IMR-90 (cell line): Measurements from ENCODE around the gene B2M. TPM values are rescaled to one million over a fixed set of nuclear protein-coding genes. Genes with fewer than 3 reads are reported as not detected.

Source experiments
- ATAC-seq: fragments of 200-7000 bp; cut with Tn5 transposase; 2 replicates; pipeline ENCODE4 v1.9.1; 2020; ENCODE audit warnings: low read depth, mild to moderate bottlenecking, moderate library complexity
- BruUV-seq: library from RNA; stranded (reverse); fragments of 400-500 nt; replicated peaks from 2 replicates; lab custom pipeline; 2021; lab: Mats Ljungman, UMichigan
- CTCF ChIA-PET: fragments of 300-600 bp; formaldehyde crosslinking; extraction: SDS; loops from one replicate; lab custom pipeline; 2021; ENCODE audit warnings: antibody characterized with exemption; lab: Yijun Ruan, JAX
- POLR2A ChIA-PET: fragments of 300-600 bp; sonication (Branson Sonifier 250); formaldehyde crosslinking; loops from one replicate; lab custom pipeline; 2022; ENCODE audit warnings: antibody characterized with exemption; ENCODE audit not compliant: unreplicated experiment; lab: Charles Lee
- DNase-seq: peaks from one replicate; pipeline ENCODE4 v3.0.0; 2013
- H2AFZ ChIP-seq: replicated peaks from 2 replicates; pipeline ENCODE3; 2013; ENCODE audit warnings: low read length, mild to moderate bottlenecking; ENCODE audit not compliant: poor library complexity
- H2AK5ac ChIP-seq: 2 replicates; pipeline ENCODE4 v1.6.1; 2013; ENCODE audit warnings: low read depth, low read length, inconsistent platforms
- H2AK9ac ChIP-seq: replicated peaks from 2 replicates; pipeline ENCODE3; 2013; ENCODE audit warnings: mild to moderate bottlenecking, low read depth, low read length, moderate library complexity; ENCODE audit not compliant: poor library complexity
- H2BK120ac ChIP-seq: 2 replicates; pipeline ENCODE4 v1.6.1; 2013; ENCODE audit warnings: low read depth, low read length, inconsistent platforms
- H2BK15ac ChIP-seq: 3 replicates; pipeline ENCODE4 v1.6.1; 2013; ENCODE audit warnings: low read depth, low read length, inconsistent platforms
- H2BK20ac ChIP-seq: 2 replicates; pipeline ENCODE4 v1.6.1; 2013; ENCODE audit warnings: low read depth, mild to moderate bottlenecking, inconsistent platforms, low read length, moderate library complexity
- H2BK5ac ChIP-seq: 2 replicates; pipeline ENCODE4 v1.6.1; 2013; ENCODE audit warnings: mild to moderate bottlenecking, low read depth, low read length, inconsistent platforms; ENCODE audit not compliant: poor library complexity, severe bottlenecking
- H3K14ac ChIP-seq: replicated peaks from 2 replicates; pipeline ENCODE4 v1.6.1; 2013; ENCODE audit warnings: low read depth, low read length, inconsistent platforms
- H3K18ac ChIP-seq: 2 replicates; pipeline ENCODE4 v1.6.1; 2013; ENCODE audit warnings: low read depth, low read length, control low read depth
- H3K23ac ChIP-seq: 2 replicates; pipeline ENCODE4 v1.6.1; 2013; ENCODE audit warnings: low read depth, low read length, inconsistent platforms
- H3K27ac ChIP-seq: 2 replicates; pipeline ENCODE4 v1.5.1; 2013; ENCODE audit warnings: mild to moderate bottlenecking, control low read depth, low read length; ENCODE audit not compliant: insufficient read depth
- H3K27me3 ChIP-seq: 2 replicates; pipeline ENCODE4 v1.6.1; 2013; ENCODE audit warnings: low read length; ENCODE audit not compliant: control insufficient read depth, insufficient read depth
- H3K36me3 ChIP-seq: 2 replicates; pipeline ENCODE4 v1.6.1; 2013; ENCODE audit warnings: low read length, mixed read lengths; ENCODE audit not compliant: control insufficient read depth, insufficient read depth
- H3K4ac ChIP-seq: 2 replicates; pipeline ENCODE4 v1.6.1; 2013; ENCODE audit warnings: low read depth, low read length, inconsistent platforms
- H3K4me1 ChIP-seq: 2 replicates; pipeline ENCODE4 v1.6.1; 2013; ENCODE audit warnings: low read length, mixed read lengths; ENCODE audit not compliant: control insufficient read depth, insufficient read depth
- H3K4me2 ChIP-seq: 2 replicates; pipeline ENCODE4 v1.6.1; 2013; ENCODE audit warnings: low read depth, mild to moderate bottlenecking, control low read depth, low read length, moderate library complexity
- H3K4me3 ChIP-seq: 2 replicates; pipeline ENCODE4 v1.5.1; 2013; ENCODE audit warnings: low read depth, mild to moderate bottlenecking, control low read depth, low read length, moderate library complexity; ENCODE audit not compliant: insufficient read depth
- H3K56ac ChIP-seq: 2 replicates; pipeline ENCODE4 v1.6.1; 2013; ENCODE audit warnings: low read length, inconsistent platforms; ENCODE audit not compliant: insufficient read depth; ENCODE audit errors: extremely low read depth
- H3K79me1 ChIP-seq, 2 experiments: 2 replicates each; pipeline ENCODE4 v1.6.1; 2013; ENCODE audit warnings: low read length in 2 of 2, inconsistent platforms in 1 of 2, low read depth in 1 of 2
- H3K9ac ChIP-seq: 2 replicates; pipeline ENCODE4 v1.6.1; 2013; ENCODE audit warnings: low read depth, low read length, control low read depth
- H3K9me1 ChIP-seq: 2 replicates; pipeline ENCODE4 v1.6.1; 2013; ENCODE audit warnings: low read length, inconsistent platforms; ENCODE audit not compliant: insufficient read depth
- H3K9me3 ChIP-seq: 2 replicates; pipeline ENCODE4 v1.6.1; 2013; ENCODE audit warnings: low read length; ENCODE audit not compliant: control insufficient read depth, insufficient read depth
- H4K20me1 ChIP-seq: 2 replicates; pipeline ENCODE4 v1.6.1; 2013; ENCODE audit warnings: low read length, inconsistent platforms; ENCODE audit not compliant: insufficient read depth
- H4K5ac ChIP-seq: 2 replicates; pipeline ENCODE4 v1.6.1; 2013; ENCODE audit warnings: mild to moderate bottlenecking, low read depth, low read length, control low read depth
- H4K8ac ChIP-seq, 2 experiments: 2 replicates each; pipeline ENCODE4 v1.6.1; 2013; ENCODE audit warnings: low read depth in 2 of 2, low read length in 2 of 2, control low read depth in 1 of 2, inconsistent platforms in 1 of 2
- H4K91ac ChIP-seq: 2 replicates; pipeline ENCODE4 v1.6.1; 2013; ENCODE audit warnings: low read depth, low read length, inconsistent platforms; ENCODE audit not compliant: insufficient read depth
- ELK1 ChIP-seq: fragments of 150-350 bp; IDR thresholded peaks from 2 replicates; pipeline ENCODE4 v1.6.1; 2016; ENCODE audit warnings: low read depth, mild to moderate bottlenecking, low read length, moderate library complexity, borderline replicate concordance
- MAZ ChIP-seq: IDR thresholded peaks from 2 replicates; pipeline ENCODE4 v1.6.1; 2012; ENCODE audit warnings: low read depth, mild to moderate bottlenecking, low read length, improper control_type of control experiment, moderate library complexity, borderline replicate concordance
- NFE2L2 ChIP-seq: fragments of 150-350 bp; IDR thresholded peaks from 2 replicates; pipeline ENCODE4 v1.6.1; 2016; ENCODE audit warnings: low read depth, mild to moderate bottlenecking, low read length
- POLR2A ChIP-seq: IDR thresholded peaks from 2 replicates; pipeline ENCODE4 v1.6.1; 2012; ENCODE audit warnings: mild to moderate bottlenecking, low read depth, low read length
- RAD21 ChIP-seq: IDR thresholded peaks from 2 replicates; pipeline ENCODE4 v1.6.1; 2012; ENCODE audit warnings: low read length, improper control_type of control experiment
- RCOR1 ChIP-seq: IDR thresholded peaks from 2 replicates; pipeline ENCODE4 v1.6.1; 2012; ENCODE audit warnings: mild to moderate bottlenecking, low read length, improper control_type of control experiment; ENCODE audit not compliant: insufficient replicate concordance
- RFX5 ChIP-seq: IDR thresholded peaks from 2 replicates; pipeline ENCODE4 v1.8.0; 2012; ENCODE audit warnings: low read depth, mild to moderate bottlenecking, low read length, moderate library complexity
- SMC3 ChIP-seq: fragments of 150-350 bp; IDR thresholded peaks from 2 replicates; pipeline ENCODE4 v1.6.1; 2016; ENCODE audit warnings: low read depth, mild to moderate bottlenecking, antibody characterized with exemption, low read length, moderate library complexity
- USF2 ChIP-seq: fragments of 150-350 bp; IDR thresholded peaks from 2 replicates; pipeline ENCODE4 v1.6.1; 2017; ENCODE audit warnings: mild to moderate bottlenecking, antibody characterized with exemption, low read length, low read depth
- WGBS, 2 experiments: methylation state at CpG; one replicate each; pipeline versions ENCODE4 v1.1.5 to v1.1.7; 2013; ENCODE audit warnings: missing lambda C conversion rate in 2 of 2; ENCODE audit not compliant: insufficient read length in 1 of 2; ENCODE audit errors: extremely low coverage in 2 of 2; 5-methylcytosine and 5-hydroxymethylcytosine counted together
- dilution Hi-C: fragments of 300-500 bp; cut with HindIII; formaldehyde crosslinking; loops from one replicate; pipeline ENCODE4 v1.14.3; 2018; ENCODE audit warnings: low sequenced_read_pairs; ENCODE audit not compliant: unreplicated experiment
- in situ Hi-C: fragments of 300-500 bp; cut with MboI; formaldehyde crosslinking; loops from 3 replicates; pipeline ENCODE4 v1.14.3; 2019; ENCODE audit warnings: low sequenced_read_pairs, inconsistent platforms, mixed read lengths
- intact Hi-C: fragments of 100-400 bp; cut with micrococcal nuclease; formaldehyde crosslinking; loops from 2 replicates; pipeline ENCODE4 v1.10.0; 2022
- polyA plus RNA-seq, 3 experiments: library from polyadenylated mRNA; depleted of rRNA; stranded (reverse); fragments of >200 nt; gene quantifications; 2 replicates each; pipeline ENCODE4 v1.2.3, GENCODE V29; 2012; ENCODE audit warnings: low replicate concordance in 1 of 3
- total RNA-seq: library from RNA; depleted of rRNA; stranded (reverse); fragments of >200 nt; gene quantifications from 2 replicates; pipeline ENCODE4 v1.2.3, GENCODE V29; 2012
- TF ChIP-seq, protein P1 (sequence below): conservative IDR thresholded peaks from 2 replicates; pipeline ENCODE4 v1.5.1; 2012; ENCODE audit warnings: mild to moderate bottlenecking, low read depth, low read length, improper control_type of control experiment

The B2M gene
- total and polyA plus RNA-seq, 2 of the 4 experiments (the other 2 are of a cell fraction): 895 to 3,394 TPM

DNA sequence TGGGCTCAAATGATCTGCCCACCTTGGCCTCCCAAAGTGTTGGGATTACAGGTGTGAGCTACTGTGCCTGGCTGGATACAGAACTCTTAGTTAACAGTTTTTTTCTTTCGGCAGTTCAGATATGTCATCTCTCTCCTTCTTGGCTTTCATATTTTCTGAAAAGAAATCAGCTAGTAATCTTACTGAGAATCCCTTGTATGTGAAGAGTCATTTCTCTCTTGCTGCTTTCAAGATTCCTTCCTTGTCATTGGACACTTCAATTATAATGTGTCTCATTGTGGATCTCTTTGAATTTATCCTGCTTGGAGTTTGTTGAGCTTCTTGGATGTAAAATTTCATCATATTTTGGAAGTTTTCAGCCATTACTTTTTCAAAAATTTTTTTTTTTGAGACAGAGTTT lies 42.0 kb downstream of the B2M start:
- no peak for DNase-seq
- CTCF ChIA-PET: no interaction called here
- dilution Hi-C loops (no loop called here), intact Hi-C loops (no loop called here), in situ Hi-C loops (no loop called here)
- Histone ChIP-seq H3K4me2 (no peak overlapping the region), H3K9ac (no peak overlapping the region), H4K20me1 (no peaks in the 10 kb centered on the region), H3K4me1 (no peaks in the 10 kb centered on the region), H4K8ac (no peak overlapping the region), H2BK20ac (no peak overlapping the region), H3K27ac (no peak overlapping the region), H3K4ac (no peak overlapping the region), H3K9me3 (peaks cover 2% of the 10 kb centered on the region; the same call in 1 of the 2 replicates), H3K9me1 (no peaks in the 10 kb centered on the region), H3K79me1 (no peaks in the 10 kb centered on the region), H3K27me3 (peaks cover 2% of the 10 kb centered on the region; the same call in 1 of the 2 replicates), H3K14ac (no peak overlapping the region), H4K5ac (no peak overlapping the region), H2AFZ (no peak overlapping the region), H2AK5ac (no peak overlapping the region), H3K4me3 (no peak overlapping the region), H3K23ac (no peak overlapping the region), H2AK9ac (no peak overlapping the region), H3K56ac (no peak overlapping the region), H3K36me3 (no peaks in the 10 kb centered on the region), H2BK120ac (no peak overlapping the region), H3K18ac (no peak overlapping the region), H2BK5ac (no peak overlapping the region), H4K91ac (no peak overlapping the region), H2BK15ac (no peak overlapping the region)
- WGBS, 2 experiments: no CpG with 5 or more reads among the region's 1 CpG
- POLR2A ChIA-PET: interaction anchor here (0.6 kb wide), 1 partner anchor 1528 kb away, joined by 6 read pairs; no protein-coding TSS in a partner anchor
- BruUV-seq: no TSS peak
- no peak for TF ChIP-seq POLR2A
- no peak for TF ChIP-seq SMC3
- no peak for TF ChIP-seq NFE2L2
- TF ChIP-seq RAD21: no peak
- TF ChIP-seq RCOR1: no peak
- no peak for TF ChIP-seq USF2
- TF ChIP-seq, protein P1, sequence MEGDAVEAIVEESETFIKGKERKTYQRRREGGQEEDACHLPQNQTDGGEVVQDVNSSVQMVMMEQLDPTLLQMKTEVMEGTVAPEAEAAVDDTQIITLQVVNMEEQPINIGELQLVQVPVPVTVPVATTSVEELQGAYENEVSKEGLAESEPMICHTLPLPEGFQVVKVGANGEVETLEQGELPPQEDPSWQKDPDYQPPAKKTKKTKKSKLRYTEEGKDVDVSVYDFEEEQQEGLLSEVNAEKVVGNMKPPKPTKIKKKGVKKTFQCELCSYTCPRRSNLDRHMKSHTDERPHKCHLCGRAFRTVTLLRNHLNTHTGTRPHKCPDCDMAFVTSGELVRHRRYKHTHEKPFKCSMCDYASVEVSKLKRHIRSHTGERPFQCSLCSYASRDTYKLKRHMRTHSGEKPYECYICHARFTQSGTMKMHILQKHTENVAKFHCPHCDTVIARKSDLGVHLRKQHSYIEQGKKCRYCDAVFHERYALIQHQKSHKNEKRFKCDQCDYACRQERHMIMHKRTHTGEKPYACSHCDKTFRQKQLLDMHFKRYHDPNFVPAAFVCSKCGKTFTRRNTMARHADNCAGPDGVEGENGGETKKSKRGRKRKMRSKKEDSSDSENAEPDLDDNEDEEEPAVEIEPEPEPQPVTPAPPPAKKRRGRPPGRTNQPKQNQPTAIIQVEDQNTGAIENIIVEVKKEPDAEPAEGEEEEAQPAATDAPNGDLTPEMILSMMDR: no peak
- no peak for TF ChIP-seq RFX5
- TF ChIP-seq MAZ: no peak
- no peak for TF ChIP-seq ELK1
- no peak for ATAC-seq
